ENCODE data around the gene PPIF. TPM values are rescaled to one million over a fixed set of nuclear protein-coding genes. Genes with fewer than 3 reads are reported as not detected.

PPIF gene
- total and polyA plus RNA-seq, 2 donors (not counting 3 experiments of a cell fraction or from before 2014, with no cell fraction given), result 50.7 to 51.2 TPM

- intact Hi-C loops (cut with micrococcal nuclease) (no loop called here), dilution Hi-C loops (cut with MboI; ENCODE audit: extremely low pct_ligation_motif_present, low sequenced_read_pairs) (no loop called here)
- no peaks in the 10 kb centered on the region for H3K79me2 ChIP-seq (ENCODE audit: control insufficient read depth, insufficient read depth, low read length)
- no peak overlapping the region for H3K27ac ChIP-seq (ENCODE audit: insufficient read depth, low read depth, low read length)
- no peaks in the 10 kb centered on the region for H3K4me1 ChIP-seq (ENCODE audit: control insufficient read depth, extremely low read depth, insufficient read depth, low read length)
- peaks cover 0 to 3% of the 10 kb centered on the region in 2 experiments for H3K36me3 ChIP-seq (ENCODE audit: control insufficient read depth in 2 of 2, extremely low read depth in 1 of 2, insufficient read depth in 2 of 2, low read length in 2 of 2)
- H3K4me2 ChIP-seq (ENCODE audit: insufficient read depth, low read length), result no peak overlapping the region
- TF ChIP-seq POLR2AphosphoS5 (IDR thresholded peaks at IDR 0.05; ENCODE audit: insufficient read depth, low read depth, low read length) (no peak), FOS (IDR thresholded peaks at IDR 0.05; ENCODE audit: borderline replicate concordance, insufficient read depth, low read length) (no peak), JUN (IDR thresholded peaks at IDR 0.05; ENCODE audit: borderline replicate concordance, insufficient read depth, insufficient read length, low read depth) (no peak), MYC (IDR thresholded peaks at IDR 0.05; ENCODE audit: low read depth, low read length) (no peak), CTCF (IDR thresholded peaks at IDR 0.05; ENCODE audit: extremely low read depth in 1 of 2, insufficient read depth in 1 of 2, low read depth in 1 of 2, low read length in 2 of 2) (no peak), POLR2A (IDR thresholded peaks at IDR 0.05; ENCODE audit: low read depth, low read length) (no peak), GATA2 (IDR thresholded peaks at IDR 0.05; ENCODE audit: insufficient read depth, insufficient read length, low read depth, low read length) (no peak), EZH2 (IDR thresholded peaks at IDR 0.05; ENCODE audit: borderline replicate concordance, low read depth, low read length, severe bottlenecking) (no peak)
- TF ChIP-seq, protein P1, sequence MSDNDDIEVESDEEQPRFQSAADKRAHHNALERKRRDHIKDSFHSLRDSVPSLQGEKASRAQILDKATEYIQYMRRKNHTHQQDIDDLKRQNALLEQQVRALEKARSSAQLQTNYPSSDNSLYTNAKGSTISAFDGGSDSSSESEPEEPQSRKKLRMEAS (IDR thresholded peaks at IDR 0.05; ENCODE audit: insufficient read depth, insufficient read length), result no peak
- no peak overlapping the region for H3K4me3 ChIP-seq (replicated peaks in 1 of 3; ENCODE audit: insufficient read depth in 1 of 3, low read depth in 1 of 3, low read length in 3 of 3)
- no peak for FAIRE-seq
- no peaks in the 10 kb centered on the region for H3K9me3 ChIP-seq (replicated peaks; ENCODE audit: control insufficient read depth, insufficient read depth, low read length)
- DNase-seq (ENCODE audit: low read depth, low spot score), result no peak
- H3K9ac ChIP-seq (replicated peaks; ENCODE audit: extremely low read depth, insufficient read depth, low read length), result no peak overlapping the region
- ChIA-PET CTCF (interaction anchor here (1.6 to 2.7 kb wide), 3 partner anchors 9 to 108 kb away, joined by 3 to 8 read pairs (median 4); no protein-coding TSS in a partner anchor), POLR2A (no interaction called here)
- BruUV-seq (replicated peaks), result no TSS peak
- H4K20me1 ChIP-seq (replicated peaks; ENCODE audit: control insufficient read depth, extremely low read depth, insufficient read depth, low read length), result no peaks in the 10 kb centered on the region
- H3K27me3 ChIP-seq (ENCODE audit: control insufficient read depth in 2 of 2, insufficient read depth in 2 of 2, low read length in 2 of 2), result peaks cover 10 to 16% of the 10 kb centered on the region in 2 experiments
- no peak overlapping the region for H2AFZ ChIP-seq (ENCODE audit: low read depth, low read length)
- no peaks in the 10 kb centered on the region for H3K9me1 ChIP-seq (replicated peaks; ENCODE audit: control insufficient read depth, extremely low read depth, insufficient read depth, low read length)
These were observed 12.7 kb downstream of the PPIF start for GRCh38 chr10:79359816-79360498.
